Skin of body (tissue), 2 donors: ENCODE measurements around the gene SV2A. TPM values are rescaled to one million over a fixed set of nuclear protein-coding genes. Genes with fewer than 3 reads are reported as not detected.
"Not testable (repeated sequence)": the region's sequence is repeated elsewhere in the genome, so short reads cannot be mapped to it uniquely, and the experiment has no call there.

Experiments
- DNase-seq: peaks from one replicate; lab custom pipeline; 2025; lab: John Stamatoyannopoulos, UW
- total RNA-seq: library from RNA; depleted of rRNA; stranded (reverse); fragments of >200 nt; gene quantifications from one replicate; pipeline ENCODE4 v1.2.3, GENCODE V29; 2014

The SV2A gene
- total RNA-seq, 1 donor from 2014 or later: 1.1 TPM

- peak; percentile 99 for DNase-seq
These were observed 30.0 kb downstream of the SV2A start for GRCh38 chr1:149887456-149888246.

- DNase-seq: not testable (repeated sequence)
These were observed 30.5 kb downstream of the SV2A start for GRCh38 chr1:149887196-149887455.

GRCh38 chr1:149886396-149887195 is 31.0 kb downstream of the SV2A start:
- DNase-seq: peak; percentile 99

GRCh38 chr1:149886121-149886395 is 31.6 kb downstream of the SV2A start:
- not testable (repeated sequence) for DNase-seq

GRCh38 chr1:149885339-149886120 is 32.1 kb downstream of the SV2A start:
- peak; percentile 95 for DNase-seq

- DNase-seq: peak; percentile 73
These were observed 33.0 kb downstream of the SV2A start for GRCh38 chr1:149884433-149885338.

- no peak for DNase-seq
These were observed 33.9 kb downstream of the SV2A start for GRCh38 chr1:149883598-149884247.

GRCh38 chr1:149881876-149882275 is 35.8 kb downstream of the SV2A start:
- DNase-seq: no peak

GRCh38 chr1:149879556-149879955 is 38.1 kb downstream of the SV2A start:
- DNase-seq: no peak

- no peak for DNase-seq
These were observed 40.3 kb downstream of the SV2A start for GRCh38 chr1:149877211-149877946.

GRCh38 chr1:149873060-149873459 is 44.6 kb downstream of the SV2A start:
- not testable (repeated sequence) for DNase-seq

- not testable (repeated sequence) for DNase-seq
These were observed 50.8 kb downstream of the SV2A start for GRCh38 chr1:149866887-149867286.

- DNase-seq: not testable (repeated sequence)
These were observed 56.1 kb downstream of the SV2A start for GRCh38 chr1:149861497-149862054.

- DNase-seq: not testable (repeated sequence)
These were observed 56.8 kb downstream of the SV2A start for GRCh38 chr1:149860684-149861496.

GRCh38 chr1:149860271-149860670 is 57.4 kb downstream of the SV2A start:
- not testable (repeated sequence) for DNase-seq
